CD4-positive, alpha-beta T cell treated with Interleukin-10 for 1 hour (primary cell): ENCODE measurements around the gene SCIN.
"Not testable (repeated sequence)": the region's sequence is repeated elsewhere in the genome, so short reads cannot be mapped to it uniquely, and the experiment has no call there.

Experiments
- DNase-seq: peaks from one replicate; pipeline ENCODE4 v3.0.0-alpha.2; 2020

Gene SCIN

DNA sequence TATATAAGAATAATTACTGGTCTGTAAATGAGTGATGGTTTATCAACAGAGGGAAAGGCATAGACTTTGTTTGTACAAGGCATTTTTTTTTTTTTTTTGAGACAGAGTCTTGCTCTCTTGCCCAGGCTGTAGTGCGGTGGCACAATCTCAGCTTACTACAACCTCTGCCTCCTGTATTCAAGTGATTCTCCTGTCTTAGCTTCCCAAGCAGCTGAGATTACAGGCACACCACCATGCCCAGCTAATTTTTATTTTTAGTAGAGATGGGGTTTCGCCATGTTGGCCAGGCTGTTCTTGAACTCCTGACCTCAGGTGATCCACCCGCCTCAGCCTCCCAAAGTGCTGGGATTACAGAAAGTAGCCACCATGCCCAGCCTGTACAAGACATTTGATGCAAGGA, 120.9 kb downstream of the SCIN start:
- not testable (repeated sequence) for DNase-seq

DNA sequence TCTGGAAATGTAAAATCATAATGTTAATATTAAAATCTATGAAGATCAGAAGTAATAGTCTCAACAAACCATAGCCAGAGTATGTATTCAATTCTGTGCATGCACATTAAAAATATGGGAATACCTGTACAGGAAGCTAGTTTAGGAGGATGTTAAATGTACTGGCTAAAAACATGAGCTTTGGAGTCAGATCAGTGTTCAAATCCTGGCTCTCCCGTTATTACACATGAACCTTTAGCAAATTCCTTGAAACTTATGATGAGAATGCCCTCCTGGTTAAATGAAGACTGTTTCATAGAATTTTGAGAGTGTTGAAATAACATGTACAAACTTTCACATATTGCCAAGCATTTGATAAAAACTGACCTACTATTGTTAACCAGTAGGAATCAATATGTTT, 121.5 kb downstream of the SCIN start:
- DNase-seq, result no peak

DNA sequence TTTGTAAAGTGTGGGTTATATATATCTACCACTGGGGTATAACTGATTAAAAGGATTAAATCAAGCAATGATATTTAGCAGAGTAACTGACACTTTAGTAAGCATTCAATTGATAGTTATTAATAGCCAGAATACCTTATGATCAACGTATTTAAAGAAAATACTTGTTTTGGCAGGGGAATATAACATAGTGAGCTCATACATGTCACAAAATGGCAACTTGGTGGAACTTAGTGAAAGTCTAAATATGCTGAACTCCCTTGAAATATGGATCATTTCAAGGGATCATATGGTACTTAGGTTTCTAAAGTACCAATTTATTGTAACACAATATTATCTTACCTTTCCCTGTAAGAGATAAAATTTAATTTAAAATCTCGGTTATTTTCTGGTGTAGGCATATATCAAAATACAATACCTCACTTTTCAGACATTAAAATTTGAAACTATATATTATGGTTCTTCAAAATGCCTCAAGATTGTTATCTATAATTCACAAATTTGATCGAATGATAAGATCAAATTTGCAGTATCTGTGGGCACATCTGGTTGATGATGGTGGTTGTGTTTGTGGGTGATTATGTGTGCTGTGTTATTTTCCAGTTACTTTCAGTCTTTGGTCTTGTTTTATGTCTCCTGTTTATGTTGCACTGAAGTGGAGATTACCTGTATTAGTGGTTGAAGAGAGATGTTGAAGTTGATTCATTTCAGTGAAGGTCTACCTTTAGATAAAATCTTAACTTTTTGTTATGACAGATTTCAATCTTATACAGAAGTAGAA, 122.1 kb downstream of the SCIN start:
- peak; percentile 24 for DNase-seq

DNA sequence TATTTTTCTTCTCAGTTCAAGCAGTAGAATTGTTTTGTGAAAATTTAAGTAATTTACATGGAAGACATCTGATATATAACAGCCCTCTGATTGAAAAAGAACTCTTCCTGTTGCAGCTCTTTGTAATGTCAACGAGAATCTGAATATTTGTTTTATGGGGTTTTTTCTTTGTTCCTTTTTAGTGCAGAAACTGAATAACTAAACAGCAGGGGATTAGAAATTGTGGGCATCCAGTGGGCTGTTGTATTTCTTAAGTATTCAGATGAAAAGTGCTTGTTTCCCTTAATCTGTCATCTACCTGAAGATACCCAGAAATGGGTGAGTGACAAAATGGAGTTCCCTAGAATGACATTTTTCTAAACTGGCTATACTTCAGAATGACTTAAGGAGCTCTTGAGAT, 124.3 kb downstream of the SCIN start:
- DNase-seq, result no peak

DNA sequence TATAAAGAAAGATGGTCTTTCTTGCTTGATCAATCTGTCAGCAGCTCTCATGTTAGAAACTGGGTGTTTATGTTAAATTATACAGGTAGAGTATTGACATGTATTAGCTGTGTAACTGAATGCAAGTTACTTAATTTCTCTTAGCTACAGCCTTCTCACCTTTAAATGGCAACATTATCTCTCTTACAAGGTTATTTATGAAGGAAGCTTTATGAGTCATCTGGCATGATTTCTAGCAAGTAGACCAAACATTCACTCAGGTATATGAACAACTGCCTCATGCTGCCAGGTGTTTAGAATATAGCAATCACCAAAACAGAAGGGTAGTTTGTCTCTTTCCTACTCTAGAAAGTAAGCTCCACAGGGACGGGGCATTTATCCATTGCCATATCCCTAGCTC, 125.4 kb downstream of the SCIN start:
- no peak for DNase-seq

DNA sequence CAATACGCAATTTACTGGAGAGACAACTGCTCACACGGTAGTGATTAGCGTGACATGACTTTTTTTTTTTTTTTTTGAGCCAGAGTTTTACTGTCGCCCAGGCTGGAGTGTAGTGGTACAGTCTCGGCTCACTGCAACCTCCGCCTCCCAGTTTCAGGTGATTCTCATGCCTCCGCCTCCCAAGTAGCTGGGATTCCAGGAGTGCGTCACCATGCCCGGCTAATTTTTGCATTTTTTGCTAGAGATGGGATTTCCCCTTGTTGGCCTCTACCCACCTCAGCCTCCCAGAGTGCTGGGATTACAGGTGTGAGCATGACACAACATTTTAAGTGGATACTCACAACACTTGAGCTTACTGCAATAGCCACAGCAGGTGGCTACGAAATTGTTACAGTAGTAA, 128.8 kb downstream of the SCIN start:
- DNase-seq, result no peak

DNA sequence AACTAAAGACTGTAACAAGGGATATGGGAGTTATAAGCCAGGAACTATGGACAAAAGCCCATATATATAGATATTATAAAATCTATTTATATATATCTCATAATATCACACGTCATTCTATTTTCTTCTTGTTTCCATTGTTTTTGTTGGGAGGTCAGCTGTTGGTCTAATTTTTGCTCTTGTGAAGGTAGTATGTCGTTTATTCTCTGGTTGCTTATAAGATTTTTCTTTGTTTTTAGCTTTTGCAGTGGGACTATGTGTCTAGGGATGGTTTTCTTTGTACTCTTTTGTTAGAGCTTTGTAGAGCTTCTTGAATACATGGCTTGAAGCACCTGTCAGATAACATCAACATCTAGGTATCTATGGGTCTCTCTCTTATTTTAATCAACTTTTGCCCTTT, 130.9 kb downstream of the SCIN start:
- no peak for DNase-seq

DNA sequence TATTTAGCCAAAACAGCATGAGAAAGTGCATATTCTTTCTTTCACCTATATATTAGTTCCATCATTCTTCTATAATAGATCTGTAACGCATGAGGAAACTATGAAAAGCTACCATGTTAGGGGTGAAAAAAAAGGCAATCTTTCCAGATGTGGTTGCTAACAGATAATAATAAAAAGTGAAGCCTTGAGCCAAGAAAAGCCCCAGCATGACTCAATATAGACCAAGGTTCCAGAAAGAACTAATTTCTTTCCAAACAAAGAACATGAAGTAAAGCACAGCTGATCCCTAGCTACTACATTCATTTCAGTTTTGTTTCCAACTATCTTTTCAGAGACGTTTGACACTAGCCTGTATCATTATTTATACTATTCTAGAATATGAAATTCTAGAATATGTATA, 133.4 kb downstream of the SCIN start:
- no peak for DNase-seq

DNA sequence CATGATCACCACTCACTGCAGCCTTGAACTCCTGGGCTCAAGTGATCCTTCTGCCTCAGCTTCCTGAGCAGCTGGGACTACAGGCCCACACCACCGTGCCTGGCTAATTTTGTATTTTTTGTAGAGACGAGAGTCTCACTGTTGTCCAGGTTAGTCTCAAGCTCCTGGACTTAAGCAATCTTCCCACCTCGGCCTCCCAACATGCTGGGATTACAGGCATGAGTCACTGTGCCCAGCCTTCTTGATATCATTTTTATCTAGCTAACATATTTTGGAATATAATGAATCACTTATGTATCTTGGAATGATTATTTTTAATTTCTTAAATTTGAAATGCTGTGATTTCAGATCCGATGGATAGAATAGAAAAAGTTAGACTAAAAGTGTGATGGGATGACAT, 135.4 kb downstream of the SCIN start:
- no peak for DNase-seq

DNA sequence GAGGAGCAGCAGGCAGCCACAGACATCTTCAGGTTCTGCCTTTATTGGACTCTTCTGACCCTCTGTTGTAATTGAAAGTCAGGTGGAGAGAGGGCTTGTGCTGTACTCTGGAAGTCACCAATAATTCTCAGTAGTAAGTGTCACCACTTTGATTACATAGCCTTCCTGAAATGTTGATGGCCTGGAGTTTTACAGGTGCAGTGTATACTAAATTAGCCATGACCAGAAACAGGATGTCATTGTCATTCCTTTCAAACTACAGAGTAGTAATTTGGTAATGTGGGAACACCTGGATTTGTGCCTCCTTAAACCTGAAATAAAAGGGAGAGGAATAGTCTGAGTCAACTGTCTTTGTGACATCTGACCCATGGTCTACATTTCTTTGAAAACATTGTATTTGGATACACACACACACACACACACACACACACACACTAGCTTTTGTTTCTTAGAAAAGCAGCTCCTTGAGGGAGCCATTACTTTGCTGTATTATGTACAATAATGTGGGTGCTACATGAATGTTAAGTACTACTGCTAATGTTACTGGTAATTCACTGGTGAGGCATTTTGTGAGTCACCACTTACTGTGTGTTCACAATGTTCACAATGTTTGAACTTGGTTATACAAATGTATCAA, 136.5 kb downstream of the SCIN start:
- no peak for DNase-seq

DNA sequence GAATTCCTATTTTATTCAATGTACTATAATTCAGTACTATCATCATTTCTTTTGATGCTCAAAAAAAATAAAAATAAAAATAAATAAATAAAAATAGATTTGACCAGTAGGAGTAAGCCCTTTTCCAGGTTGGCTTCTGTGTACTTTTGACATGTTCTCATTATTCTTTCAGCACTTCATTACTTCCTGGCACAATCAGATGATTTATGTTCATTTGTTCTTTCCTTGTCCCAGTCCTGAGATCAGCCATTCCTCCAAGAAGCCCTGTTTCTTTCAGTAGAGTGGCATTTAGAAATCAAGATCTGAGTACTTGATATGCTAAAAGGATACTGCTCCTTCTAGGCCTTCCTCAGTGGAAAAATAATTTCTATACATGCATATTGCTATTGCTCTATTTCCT, 137.8 kb downstream of the SCIN start:
- DNase-seq, result no peak
